Trophoblast cell (in vitro differentiated cells and primary cell): ENCODE results near the gene C17orf75.
"Not testable (repeated sequence)": the region's sequence is repeated elsewhere in the genome, so short reads cannot be mapped to it uniquely, and the experiment has no call there.

Experiments
- DNase-seq, 2 donors: peaks; one replicate each; pipeline ENCODE4 v3.0.0-alpha.2; 2016
- H2AFZ ChIP-seq: 2 replicates; pipeline ENCODE4 v1.6.1; 2013; ENCODE audit warnings: low read length, moderate library complexity, mild to moderate bottlenecking; ENCODE audit not compliant: insufficient read depth, poor library complexity
- H2AK5ac ChIP-seq: 2 replicates; pipeline ENCODE4 v1.6.1; 2013; ENCODE audit warnings: mild to moderate bottlenecking, low read length
- H2BK120ac ChIP-seq: 2 replicates; pipeline ENCODE4 v1.6.1; 2013; ENCODE audit warnings: low read length, mild to moderate bottlenecking, moderate library complexity; ENCODE audit not compliant: insufficient read depth, poor library complexity
- H2BK12ac ChIP-seq: 2 replicates; pipeline ENCODE4 v1.6.1; 2013; ENCODE audit warnings: mild to moderate bottlenecking, low read length, moderate library complexity
- H2BK5ac ChIP-seq: 2 replicates; pipeline ENCODE4 v1.6.1; 2013; ENCODE audit warnings: low read length, low read depth, moderate library complexity, mild to moderate bottlenecking; ENCODE audit not compliant: poor library complexity
- H3K14ac ChIP-seq: 2 replicates; pipeline ENCODE4 v1.6.1; 2013; ENCODE audit warnings: mild to moderate bottlenecking, low read length
- H3K18ac ChIP-seq: 2 replicates; pipeline ENCODE4 v1.6.1; 2013; ENCODE audit warnings: mild to moderate bottlenecking, low read length
- H3K23ac ChIP-seq: 2 replicates; pipeline ENCODE4 v1.6.1; 2013; ENCODE audit warnings: low read length
- H3K27ac ChIP-seq: 2 replicates; pipeline ENCODE4 v1.5.1; 2013; ENCODE audit warnings: low read depth, mild to moderate bottlenecking, inconsistent platforms, low read length, moderate library complexity
- H3K27me3 ChIP-seq: 2 replicates; pipeline ENCODE4 v1.6.1; 2013; ENCODE audit warnings: inconsistent platforms, mild to moderate bottlenecking, low read length, moderate library complexity; ENCODE audit not compliant: insufficient read depth
- H3K36me3 ChIP-seq, 2 experiments: 1 replicate in 1 of 2; 2 replicates in 1 of 2; pipeline ENCODE4 v1.6.1; 2013; ENCODE audit warnings: low read length in 2 of 2, mild to moderate bottlenecking in 2 of 2, moderate library complexity in 1 of 2; ENCODE audit not compliant: insufficient read depth in 2 of 2, control insufficient read depth in 1 of 2
- H3K4ac ChIP-seq: 2 replicates; pipeline ENCODE4 v1.6.1; 2013; ENCODE audit warnings: low read depth, mild to moderate bottlenecking, low read length, moderate library complexity
- H3K4me1 ChIP-seq, 2 experiments: 1 replicate in 1 of 2; 2 replicates in 1 of 2; pipeline ENCODE4 v1.6.1; 2013; ENCODE audit warnings: low read length in 2 of 2, mild to moderate bottlenecking in 2 of 2, moderate library complexity in 1 of 2; ENCODE audit not compliant: insufficient read depth in 2 of 2, control insufficient read depth in 1 of 2
- H3K4me2 ChIP-seq: 2 replicates; pipeline ENCODE4 v1.6.1; 2013; ENCODE audit warnings: inconsistent platforms, mild to moderate bottlenecking, low read length, moderate library complexity
- H3K4me3 ChIP-seq: 2 replicates; pipeline ENCODE4 v1.5.1; 2013; ENCODE audit warnings: mild to moderate bottlenecking, low read depth, low read length, inconsistent platforms
- H3K79me1 ChIP-seq: one replicate; pipeline ENCODE4 v1.6.1; 2013; ENCODE audit warnings: low read length
- H3K79me2 ChIP-seq: 2 replicates; pipeline ENCODE4 v1.6.1; 2013; ENCODE audit warnings: low read length, mild to moderate bottlenecking; ENCODE audit not compliant: control insufficient read depth, insufficient read depth, poor library complexity
- H3K9ac ChIP-seq: 2 replicates; pipeline ENCODE4 v1.6.1; 2013; ENCODE audit warnings: mild to moderate bottlenecking, low read length
- H3K9me3 ChIP-seq: 2 replicates; pipeline ENCODE4 v1.6.1; 2013; ENCODE audit warnings: low read depth, mild to moderate bottlenecking, control low read depth, inconsistent platforms, low read length; ENCODE audit not compliant: insufficient read depth
- H4K12ac ChIP-seq: 2 replicates; pipeline ENCODE4 v1.6.1; 2013; ENCODE audit warnings: low read depth, mild to moderate bottlenecking, low read length, moderate library complexity
- H4K8ac ChIP-seq: 2 replicates; pipeline ENCODE4 v1.6.1; 2013; ENCODE audit warnings: low read depth, mild to moderate bottlenecking, low read length, moderate library complexity
- H4K91ac ChIP-seq: one replicate; pipeline ENCODE4 v1.6.1; 2013; ENCODE audit warnings: low read depth, mild to moderate bottlenecking, low read length, moderate library complexity
- WGBS: extraction: QIAGEN DNeasy Blood & Tissue Kit; methylation state at CpG from one replicate; pipeline ENCODE4 v1.1.7; 2013; ENCODE audit warnings: missing lambda C conversion rate; ENCODE audit not compliant: insufficient read length, insufficient coverage; ENCODE audit errors: extremely low coverage; 5-methylcytosine and 5-hydroxymethylcytosine counted together

The C17orf75 gene

GRCh38 chr17:32319548-32319905, 22.4 kb downstream of the C17orf75 start:
- no peaks in the 10 kb centered on the region for H3K79me1 ChIP-seq
- no CpG with 5 or more reads among the region's 5 CpGs for WGBS
- H3K18ac ChIP-seq: no peak overlapping the region
- H3K4me3 ChIP-seq: no peak overlapping the region
- no peaks in the 10 kb centered on the region for H3K36me3 ChIP-seq
- H3K4ac ChIP-seq: no peak overlapping the region
- no peak overlapping the region for H3K27ac ChIP-seq
- no peaks in the 10 kb centered on the region for H3K79me2 ChIP-seq
- H3K4me1 ChIP-seq: no peaks in the 10 kb centered on the region
- no peak overlapping the region for H2BK12ac ChIP-seq
- H4K91ac ChIP-seq: no peak overlapping the region
- no peak overlapping the region for H3K14ac ChIP-seq
- H3K4me2 ChIP-seq: no peak overlapping the region
- H2AK5ac ChIP-seq: no peak overlapping the region
- H2AFZ ChIP-seq: no peak overlapping the region
- H4K8ac ChIP-seq: no peak overlapping the region
- no peak overlapping the region for H3K23ac ChIP-seq
- no peak overlapping the region for H2BK5ac ChIP-seq
- DNase-seq: peak; percentile 64 to 86
- no peak overlapping the region for H4K12ac ChIP-seq
- H3K27me3 ChIP-seq: no peaks in the 10 kb centered on the region
- peaks cover 2% of the 10 kb centered on the region for H3K9me3 ChIP-seq
- no peak overlapping the region for H2BK120ac ChIP-seq
- H3K9ac ChIP-seq: no peak overlapping the region

GRCh38 chr17:32318071-32318470, 23.9 kb downstream of the C17orf75 start:
- Histone ChIP-seq H3K4me1 (no peaks in the 10 kb centered on the region), H3K18ac (no peak overlapping the region), H3K4me2 (no peak overlapping the region), H3K79me1 (no peaks in the 10 kb centered on the region), H4K12ac (no peak overlapping the region), H2AK5ac (no peak overlapping the region), H3K27me3 (no peaks in the 10 kb centered on the region), H3K23ac (no peak overlapping the region), H3K4ac (no peak overlapping the region), H2BK5ac (no peak overlapping the region), H4K8ac (no peak overlapping the region), H2BK12ac (no peak overlapping the region), H2AFZ (no peak overlapping the region), H2BK120ac (no peak overlapping the region), H4K91ac (no peak overlapping the region), H3K27ac (no peak overlapping the region), H3K36me3 (no peaks in the 10 kb centered on the region), H3K9me3 (peaks cover 2% of the 10 kb centered on the region), H3K9ac (no peak overlapping the region), H3K79me2 (no peaks in the 10 kb centered on the region), H3K14ac (no peak overlapping the region), H3K4me3 (no peak overlapping the region)
- WGBS: no CpG with 5 or more reads among the region's 8 CpGs
- DNase-seq: no peak

DNA sequence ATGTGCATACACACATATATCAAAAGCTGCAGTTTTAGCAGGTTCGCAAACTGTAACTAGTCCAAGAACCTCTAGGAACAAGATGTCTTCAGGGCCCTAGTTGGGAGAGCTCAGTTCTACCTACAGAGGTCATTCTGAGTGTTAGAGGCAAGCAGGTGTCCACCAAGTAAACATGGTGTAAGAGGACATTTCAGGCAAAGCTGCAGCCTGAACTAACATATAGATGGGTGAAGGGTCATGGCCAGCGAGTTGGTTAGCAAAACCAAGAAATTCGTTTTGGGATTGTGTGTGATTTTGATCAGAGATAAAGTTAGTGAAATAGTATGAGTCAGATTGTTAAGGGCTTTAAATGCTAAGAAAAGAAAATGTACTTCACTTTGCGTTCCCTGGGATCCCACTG, 24.6 kb downstream of the C17orf75 start:
- H3K4me3 ChIP-seq: no peak overlapping the region
- H3K79me1 ChIP-seq: no peaks in the 10 kb centered on the region
- no peak overlapping the region for H3K14ac ChIP-seq
- H3K9me3 ChIP-seq: peaks cover 2% of the 10 kb centered on the region
- H2BK120ac ChIP-seq: no peak overlapping the region
- H3K4me1 ChIP-seq: no peaks in the 10 kb centered on the region
- H3K79me2 ChIP-seq: no peaks in the 10 kb centered on the region
- H3K4me2 ChIP-seq: no peak overlapping the region
- no peak overlapping the region for H2AFZ ChIP-seq
- H2BK5ac ChIP-seq: no peak overlapping the region
- H3K36me3 ChIP-seq: no peaks in the 10 kb centered on the region
- H3K23ac ChIP-seq: no peak overlapping the region
- H2AK5ac ChIP-seq: no peak overlapping the region
- no peak overlapping the region for H3K27ac ChIP-seq
- H3K27me3 ChIP-seq: no peaks in the 10 kb centered on the region
- no CpG with 5 or more reads among the region's 4 CpGs for WGBS
- no peak for DNase-seq
- H3K9ac ChIP-seq: no peak overlapping the region
- H4K8ac ChIP-seq: no peak overlapping the region
- H3K4ac ChIP-seq: no peak overlapping the region
- no peak overlapping the region for H4K12ac ChIP-seq
- H4K91ac ChIP-seq: no peak overlapping the region
- no peak overlapping the region for H2BK12ac ChIP-seq
- no peak overlapping the region for H3K18ac ChIP-seq

GRCh38 chr17:32316653-32317052, 25.3 kb downstream of the C17orf75 start:
- not testable (repeated sequence) for DNase-seq, H3K9me3 ChIP-seq, H3K36me3 ChIP-seq, H3K9ac ChIP-seq, H4K8ac ChIP-seq, H3K27me3 ChIP-seq, H3K4me1 ChIP-seq, H3K4ac ChIP-seq, H3K4me3 ChIP-seq, H2AFZ ChIP-seq, H3K4me2 ChIP-seq, H3K79me1 ChIP-seq, H2BK12ac ChIP-seq, H3K27ac ChIP-seq, H3K14ac ChIP-seq, H3K79me2 ChIP-seq, H3K18ac ChIP-seq, H3K23ac ChIP-seq, H2AK5ac ChIP-seq, H4K91ac ChIP-seq, H2BK120ac ChIP-seq, H2BK5ac ChIP-seq, H4K12ac ChIP-seq
- WGBS: no CpG with 5 or more reads among the region's 5 CpGs
